H9 (cell line): ENCODE results near the gene KIF26A. TPM values are rescaled to one million over a fixed set of nuclear protein-coding genes. Genes with fewer than 3 reads are reported as not detected.

Experiments
- DNase-seq: peaks from one replicate; pipeline ENCODE4 v3.0.0-alpha.2; 2017
- H2AFZ ChIP-seq: one replicate; pipeline ENCODE4 v1.6.1; 2013; ENCODE audit warnings: mild to moderate bottlenecking, low read length, control low read depth, moderate library complexity
- H2AK5ac ChIP-seq: 2 replicates; pipeline ENCODE4 v1.6.1; 2013; ENCODE audit warnings: low read length, control low read depth, mixed read lengths; ENCODE audit not compliant: insufficient read length
- H2BK120ac ChIP-seq: one replicate; pipeline ENCODE4 v1.6.1; 2013; ENCODE audit warnings: low read depth, mild to moderate bottlenecking, low read length, control low read depth, inconsistent platforms; ENCODE audit not compliant: poor library complexity, severe bottlenecking
- H2BK12ac ChIP-seq: 2 replicates; pipeline ENCODE4 v1.6.1; 2013; ENCODE audit warnings: low read length, control low read depth, mixed read lengths, low read depth; ENCODE audit not compliant: insufficient read length
- H2BK15ac ChIP-seq: 2 replicates; pipeline ENCODE4 v1.6.1; 2013; ENCODE audit warnings: low read depth, low read length, control low read depth
- H2BK20ac ChIP-seq: one replicate; pipeline ENCODE4 v1.6.1; 2013; ENCODE audit warnings: low read depth, mild to moderate bottlenecking, low read length, control low read depth, inconsistent platforms; ENCODE audit not compliant: poor library complexity, severe bottlenecking
- H2BK5ac ChIP-seq: 2 replicates; pipeline ENCODE4 v1.6.1; 2013; ENCODE audit warnings: low read length, control low read depth, mixed read lengths; ENCODE audit not compliant: insufficient read length
- H3K14ac ChIP-seq: 2 replicates; pipeline ENCODE4 v1.6.1; 2013; ENCODE audit warnings: low read length, control low read depth; ENCODE audit not compliant: insufficient read depth
- H3K18ac ChIP-seq: 2 replicates; pipeline ENCODE4 v1.6.1; 2013; ENCODE audit warnings: low read depth, mild to moderate bottlenecking, mixed read lengths, low read length, control low read depth; ENCODE audit not compliant: insufficient read length
- H3K23ac ChIP-seq: 2 replicates; pipeline ENCODE4 v1.6.1; 2013; ENCODE audit warnings: low read length, control low read depth, mixed read lengths, low read depth; ENCODE audit not compliant: insufficient read length
- H3K23me2 ChIP-seq: 2 replicates; pipeline ENCODE4 v1.6.1; 2013; ENCODE audit warnings: low read depth, mild to moderate bottlenecking, mixed read lengths, low read length, control low read depth; ENCODE audit not compliant: insufficient read length, poor library complexity, severe bottlenecking
- H3K27ac ChIP-seq: 2 replicates; pipeline ENCODE4 v1.5.1; 2013; ENCODE audit warnings: low read length, control low read depth, mixed read lengths, low read depth; ENCODE audit not compliant: insufficient read length
- H3K27me3 ChIP-seq: 2 replicates; pipeline ENCODE4 v1.6.1; 2013; ENCODE audit warnings: low read length, control low read depth, inconsistent platforms; ENCODE audit not compliant: insufficient read depth
- H3K4ac ChIP-seq: 2 replicates; pipeline ENCODE4 v1.6.1; 2013; ENCODE audit warnings: low read depth, mild to moderate bottlenecking, control low read depth, inconsistent platforms, low read length, moderate library complexity
- H3K4me1 ChIP-seq: 2 replicates; pipeline ENCODE4 v1.6.1; 2013; ENCODE audit warnings: low read length, control low read depth, inconsistent platforms; ENCODE audit not compliant: insufficient read depth
- H3K4me2 ChIP-seq: 2 replicates; pipeline ENCODE4 v1.6.1; 2013; ENCODE audit warnings: low read length, control low read depth, mixed read lengths; ENCODE audit not compliant: insufficient read length, insufficient read depth
- H3K56ac ChIP-seq: 2 replicates; pipeline ENCODE4 v1.6.1; 2013; ENCODE audit warnings: low read depth, mild to moderate bottlenecking, mixed read lengths, low read length, control low read depth; ENCODE audit not compliant: insufficient read length
- H3K79me1 ChIP-seq: 2 replicates; pipeline ENCODE4 v1.6.1; 2013; ENCODE audit warnings: low read depth, mild to moderate bottlenecking, moderate library complexity, low read length, control low read depth, inconsistent platforms; ENCODE audit not compliant: insufficient read depth, poor library complexity, severe bottlenecking
- H3K79me2 ChIP-seq: 2 replicates; pipeline ENCODE4 v1.6.1; 2013; ENCODE audit warnings: low read length, control low read depth, inconsistent platforms; ENCODE audit not compliant: insufficient read depth
- H3K9ac ChIP-seq: 2 replicates; pipeline ENCODE4 v1.6.1; 2013; ENCODE audit warnings: low read length, control low read depth, mixed read lengths; ENCODE audit not compliant: insufficient read length; ENCODE audit errors: extremely low read depth
- H3K9me3 ChIP-seq: one replicate; pipeline ENCODE4 v1.6.1; 2013; ENCODE audit warnings: low read depth, low read length, inconsistent platforms; ENCODE audit not compliant: control insufficient read depth
- H3T11ph ChIP-seq: one replicate; pipeline ENCODE4 v1.6.1; 2013; ENCODE audit warnings: mild to moderate bottlenecking, low read length, control low read depth, inconsistent platforms
- H4K20me1 ChIP-seq: one replicate; pipeline ENCODE4 v1.6.1; 2013; ENCODE audit not compliant: control insufficient read depth, insufficient read length, insufficient read depth
- H4K5ac ChIP-seq: 2 replicates; pipeline ENCODE4 v1.6.1; 2013; ENCODE audit warnings: low read depth, mild to moderate bottlenecking, mixed read lengths, low read length, control low read depth; ENCODE audit not compliant: insufficient read length
- H4K8ac ChIP-seq: replicated peaks from 2 replicates; pipeline ENCODE4 v1.6.1; 2013; ENCODE audit warnings: low read length, control low read depth, mixed read lengths, low read depth; ENCODE audit not compliant: insufficient read length
- H4K91ac ChIP-seq: 2 replicates; pipeline ENCODE4 v1.6.1; 2013; ENCODE audit warnings: low read depth, mild to moderate bottlenecking, moderate library complexity, mixed read lengths, low read length, control low read depth; ENCODE audit not compliant: insufficient read length
- H3K27ac Mint-ChIP-seq, 3 experiments: 2 replicates in 2 of 3; 3 replicates in 1 of 3; pipeline ENCODE4 v1.8.0; 2020 to 2021; ENCODE audit warnings: mixed read lengths in 3 of 3, mild to moderate bottlenecking in 1 of 3, moderate library complexity in 1 of 3
- H3K27me3 Mint-ChIP-seq: 2 replicates; pipeline ENCODE4 v1.8.0; 2021; ENCODE audit warnings: low read depth, mild to moderate bottlenecking, moderate library complexity, mixed read lengths
- H3K36me3 Mint-ChIP-seq, 3 experiments: 2 replicates in 2 of 3; 3 replicates in 1 of 3; pipeline ENCODE4 v1.8.0; 2020 to 2021; ENCODE audit warnings: low read depth in 3 of 3, mixed read lengths in 3 of 3; ENCODE audit not compliant: insufficient read depth in 1 of 3
- H3K4me1 Mint-ChIP-seq, 2 experiments: 2 replicates each; pipeline ENCODE4 v1.8.0; 2020; ENCODE audit warnings: mixed read lengths in 2 of 2
- H3K4me3 Mint-ChIP-seq, 2 experiments: 2 replicates in 1 of 2; 3 replicates in 1 of 2; pipeline ENCODE4 v1.8.0; 2020 to 2021; ENCODE audit warnings: mild to moderate bottlenecking in 2 of 2, mixed read lengths in 2 of 2, moderate library complexity in 1 of 2
- H3K9me3 Mint-ChIP-seq, 2 experiments: 2 replicates in 1 of 2; 3 replicates in 1 of 2; pipeline ENCODE4 v1.8.0; 2020; ENCODE audit warnings: mild to moderate bottlenecking in 2 of 2, mixed read lengths in 2 of 2, moderate library complexity in 1 of 2
- CTCF ChIP-seq: fragments of 200-600 bp; sonication (generic); conservative IDR thresholded peaks from 3 replicates; pipeline ENCODE4 v1.8.0; 2021; ENCODE audit warnings: antibody characterized with exemption, mild to moderate bottlenecking
- WGBS: extraction: QIAGEN DNeasy Blood & Tissue Kit; methylation state at CpG from one replicate; pipeline ENCODE4 v1.1.7; 2013; ENCODE audit warnings: missing lambda C conversion rate, low lambda C conversion rate, mixed read lengths; ENCODE audit not compliant: insufficient read length; ENCODE audit errors: extremely low coverage; 5-methylcytosine and 5-hydroxymethylcytosine counted together
- total RNA-seq: library from RNA; stranded (reverse); gene quantifications from 2 replicates; pipeline ENCODE4 v1.2.1, GENCODE V29; 2021

KIF26A gene
- total RNA-seq, 1 experiment from 2014 or later: 44.2 TPM

GRCh38 chr14:104115691-104116287 is 22.6 kb upstream of the KIF26A start:
- no peak overlapping the region for H2BK120ac ChIP-seq
- Mint-ChIP-seq H3K4me1 (peaks cover 0 to 2% of the 10 kb centered on the region in 2 experiments; a peak in 1 of 4 replicates), H3K4me3 (peak overlapping the region; percentile 32 to 63; a peak in 3 of 5 replicates), H3K27ac (no peak overlapping the region), H3K36me3 (no peaks in the 10 kb centered on the region; a peak in 1 of 7 replicates), H3K9me3 (no peaks in the 10 kb centered on the region; a peak in 1 of 5 replicates), H3K27me3 (peaks cover 59% of the 10 kb centered on the region)
- H4K20me1 ChIP-seq: no peaks in the 10 kb centered on the region
- no CpG with 5 or more reads among the region's 9 CpGs for WGBS
- no peak overlapping the region for H3K4me2 ChIP-seq
- no peaks in the 10 kb centered on the region for H3K79me2 ChIP-seq
- H4K91ac ChIP-seq: no peak overlapping the region
- no peak overlapping the region for H2BK12ac ChIP-seq
- H2BK15ac ChIP-seq: no peak overlapping the region
- H3K9ac ChIP-seq: no peak overlapping the region
- no peak overlapping the region for H2AFZ ChIP-seq
- no peak overlapping the region for H3K4ac ChIP-seq
- peaks cover 7% of the 10 kb centered on the region for H3K23me2 ChIP-seq
- H2AK5ac ChIP-seq: no peak overlapping the region
- H3K23ac ChIP-seq: no peak overlapping the region
- no peak overlapping the region for H3K18ac ChIP-seq
- no peaks in the 10 kb centered on the region; the same call in 1 of the 2 replicates for H3K4me1 ChIP-seq
- H3K9me3 ChIP-seq: no peaks in the 10 kb centered on the region
- peaks cover 7% of the 10 kb centered on the region; the same call in 1 of the 2 replicates for H3K27me3 ChIP-seq
- no peak for TF ChIP-seq CTCF
- H4K8ac ChIP-seq: no peak overlapping the region
- H3T11ph ChIP-seq: no peak overlapping the region
- no peak overlapping the region for H4K5ac ChIP-seq
- no peak overlapping the region for H2BK5ac ChIP-seq
- no peak overlapping the region for H2BK20ac ChIP-seq
- no peak for DNase-seq
- no peak overlapping the region for H3K56ac ChIP-seq
- H3K79me1 ChIP-seq: no peaks in the 10 kb centered on the region
- H3K27ac ChIP-seq: no peak overlapping the region
- H3K14ac ChIP-seq: no peak overlapping the region
